HepG2 (cell line): ENCODE measurements around the gene TSPAN17.

ENCODE experiments used
- EP300 ChIP-seq, 3 experiments: sonication (generic) in 1 of 3; formaldehyde crosslinking in 1 of 3; IDR thresholded peaks; 2 replicates each; pipeline versions ENCODE4 v1.5.1 to v1.6.1; 2011 to 2020; ENCODE audit warnings: low read depth in 2 of 3, low read length in 2 of 3, borderline replicate concordance in 1 of 3, improper control_type of control experiment in 1 of 3, mild to moderate bottlenecking in 1 of 3, missing genetic modification reagents in 1 of 3, moderate library complexity in 1 of 3
- EZH2 ChIP-seq: conservative IDR thresholded peaks from 2 replicates; pipeline ENCODE4 v1.6.1; 2012; ENCODE audit warnings: mild to moderate bottlenecking, low read depth, low read length, moderate library complexity
- MZF1 ChIP-seq: sonication (generic); formaldehyde crosslinking; IDR thresholded peaks from 2 replicates; pipeline ENCODE4 v1.8.1; 2023; ENCODE audit warnings: mild to moderate bottlenecking, missing genetic modification reagents, borderline replicate concordance
- NR2C2 ChIP-seq: sonication (generic); formaldehyde crosslinking; IDR thresholded peaks from 2 replicates; pipeline ENCODE4 v1.4.0; 2020; ENCODE audit warnings: missing genetic modification reagents, mild to moderate bottlenecking, moderate library complexity, borderline replicate concordance
- REXO4 ChIP-seq: sonication (generic); formaldehyde crosslinking; IDR thresholded peaks from 2 replicates; pipeline ENCODE4 v1.8.0; 2022; ENCODE audit warnings: missing genetic modification reagents, mild to moderate bottlenecking, borderline replicate concordance
- RFX5 ChIP-seq: IDR thresholded peaks from 2 replicates; pipeline ENCODE4 v1.6.1; 2011; ENCODE audit warnings: low read depth, low read length, improper control_type of control experiment
- SCMH1 ChIP-seq: sonication (generic); formaldehyde crosslinking; IDR thresholded peaks from 2 replicates; pipeline ENCODE4 v1.9.0; 2021; ENCODE audit warnings: missing genetic modification reagents, mild to moderate bottlenecking, borderline replicate concordance
- ZNF547 ChIP-seq: sonication (generic); formaldehyde crosslinking; IDR thresholded peaks from 2 replicates; pipeline ENCODE4 v1.5.1; 2020; ENCODE audit warnings: mild to moderate bottlenecking, missing genetic modification reagents
- ZNF775 ChIP-seq: sonication (generic); formaldehyde crosslinking; IDR thresholded peaks from 2 replicates; pipeline ENCODE4 v1.4.0; 2020; ENCODE audit warnings: missing genetic modification reagents, mild to moderate bottlenecking, moderate library complexity, borderline replicate concordance
- ZNF790 ChIP-seq: sonication (generic); formaldehyde crosslinking; IDR thresholded peaks from 2 replicates; pipeline ENCODE4 v1.8.0; 2022; ENCODE audit warnings: missing genetic modification reagents, mild to moderate bottlenecking, borderline replicate concordance
- ZNF839 ChIP-seq: sonication (generic); formaldehyde crosslinking; IDR thresholded peaks from 2 replicates; pipeline ENCODE4 v1.4.0; 2020; ENCODE audit warnings: missing genetic modification reagents, mild to moderate bottlenecking, borderline replicate concordance
- TF ChIP-seq, protein P1 (sequence below): sonication (generic); formaldehyde crosslinking; IDR thresholded peaks from 2 replicates; pipeline ENCODE4 v1.5.0; 2020; ENCODE audit warnings: mild to moderate bottlenecking, missing genetic modification reagents, moderate library complexity
- TF ChIP-seq, protein P2 (sequence below): sonication (generic); formaldehyde crosslinking; IDR thresholded peaks from 2 replicates; pipeline ENCODE4 v1.4.0; 2020; ENCODE audit warnings: missing genetic modification reagents
- TF ChIP-seq, protein P3 (sequence below): sonication (generic); formaldehyde crosslinking; IDR thresholded peaks from 2 replicates; pipeline ENCODE4 v1.4.0; 2020; ENCODE audit warnings: mild to moderate bottlenecking, missing genetic modification reagents

DNA sequence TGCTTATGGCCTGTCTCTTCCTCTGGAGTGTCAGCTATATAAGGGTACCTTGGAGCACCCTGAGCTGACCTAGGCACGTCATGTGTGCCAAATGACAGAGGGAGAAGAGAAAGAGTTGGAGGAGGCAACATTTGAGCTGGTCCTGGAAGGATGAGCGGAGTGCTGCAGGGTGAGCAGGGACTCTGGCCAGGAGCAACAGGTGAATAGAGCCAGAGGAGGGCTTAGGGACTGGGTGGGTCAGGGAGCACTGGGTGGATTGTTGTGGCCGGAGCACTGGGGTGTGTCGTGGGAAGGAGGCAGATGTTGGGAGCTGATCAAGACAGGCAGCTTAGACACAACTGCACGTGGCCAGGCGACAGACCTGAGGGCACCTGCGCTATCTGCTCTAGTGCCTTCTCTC, 43.6 kb downstream of the TSPAN17 start:
- TF ChIP-seq, protein P1, sequence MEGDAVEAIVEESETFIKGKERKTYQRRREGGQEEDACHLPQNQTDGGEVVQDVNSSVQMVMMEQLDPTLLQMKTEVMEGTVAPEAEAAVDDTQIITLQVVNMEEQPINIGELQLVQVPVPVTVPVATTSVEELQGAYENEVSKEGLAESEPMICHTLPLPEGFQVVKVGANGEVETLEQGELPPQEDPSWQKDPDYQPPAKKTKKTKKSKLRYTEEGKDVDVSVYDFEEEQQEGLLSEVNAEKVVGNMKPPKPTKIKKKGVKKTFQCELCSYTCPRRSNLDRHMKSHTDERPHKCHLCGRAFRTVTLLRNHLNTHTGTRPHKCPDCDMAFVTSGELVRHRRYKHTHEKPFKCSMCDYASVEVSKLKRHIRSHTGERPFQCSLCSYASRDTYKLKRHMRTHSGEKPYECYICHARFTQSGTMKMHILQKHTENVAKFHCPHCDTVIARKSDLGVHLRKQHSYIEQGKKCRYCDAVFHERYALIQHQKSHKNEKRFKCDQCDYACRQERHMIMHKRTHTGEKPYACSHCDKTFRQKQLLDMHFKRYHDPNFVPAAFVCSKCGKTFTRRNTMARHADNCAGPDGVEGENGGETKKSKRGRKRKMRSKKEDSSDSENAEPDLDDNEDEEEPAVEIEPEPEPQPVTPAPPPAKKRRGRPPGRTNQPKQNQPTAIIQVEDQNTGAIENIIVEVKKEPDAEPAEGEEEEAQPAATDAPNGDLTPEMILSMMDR (CRISPR knock-in tag), result no peak
- TF ChIP-seq ZNF839 (no peak), REXO4 (CRISPR knock-in tag) (no peak), NR2C2 (no peak), EZH2 (no peak), ZNF547 (CRISPR knock-in tag) (no peak), SCMH1 (CRISPR knock-in tag) (no peak), ZNF790 (CRISPR knock-in tag) (no peak), EP300 (IDR thresholded peaks at IDR 0.05; ENCODE audit: low read depth in 2 of 2, low read length in 2 of 2) (no peak), EP300 (CRISPR knock-in tag; IDR thresholded peaks at IDR 0.05; ENCODE audit: borderline replicate concordance) (no peak), ZNF775 (CRISPR knock-in tag) (no peak), MZF1 (CRISPR knock-in tag) (no peak), RFX5 (no peak)
- TF ChIP-seq, protein P2, sequence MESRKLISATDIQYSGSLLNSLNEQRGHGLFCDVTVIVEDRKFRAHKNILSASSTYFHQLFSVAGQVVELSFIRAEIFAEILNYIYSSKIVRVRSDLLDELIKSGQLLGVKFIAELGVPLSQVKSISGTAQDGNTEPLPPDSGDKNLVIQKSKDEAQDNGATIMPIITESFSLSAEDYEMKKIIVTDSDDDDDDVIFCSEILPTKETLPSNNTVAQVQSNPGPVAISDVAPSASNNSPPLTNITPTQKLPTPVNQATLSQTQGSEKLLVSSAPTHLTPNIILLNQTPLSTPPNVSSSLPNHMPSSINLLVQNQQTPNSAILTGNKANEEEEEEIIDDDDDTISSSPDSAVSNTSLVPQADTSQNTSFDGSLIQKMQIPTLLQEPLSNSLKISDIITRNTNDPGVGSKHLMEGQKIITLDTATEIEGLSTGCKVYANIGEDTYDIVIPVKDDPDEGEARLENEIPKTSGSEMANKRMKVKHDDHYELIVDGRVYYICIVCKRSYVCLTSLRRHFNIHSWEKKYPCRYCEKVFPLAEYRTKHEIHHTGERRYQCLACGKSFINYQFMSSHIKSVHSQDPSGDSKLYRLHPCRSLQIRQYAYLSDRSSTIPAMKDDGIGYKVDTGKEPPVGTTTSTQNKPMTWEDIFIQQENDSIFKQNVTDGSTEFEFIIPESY (CRISPR knock-in tag), result no peak
- TF ChIP-seq, protein P3, sequence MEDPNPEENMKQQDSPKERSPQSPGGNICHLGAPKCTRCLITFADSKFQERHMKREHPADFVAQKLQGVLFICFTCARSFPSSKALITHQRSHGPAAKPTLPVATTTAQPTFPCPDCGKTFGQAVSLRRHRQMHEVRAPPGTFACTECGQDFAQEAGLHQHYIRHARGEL (CRISPR knock-in tag), result no peak
